ENCODE measurements around the gene UBB.
"Not testable (repeated sequence)": the region's sequence is repeated elsewhere in the genome, so short reads cannot be mapped to it uniquely, and the experiment has no call there.

UBB gene

GRCh38 chr17:16378636-16379282 is 2.1 kb upstream of the UBB start:
- H3K9me3 ChIP-seq (ENCODE audit: control insufficient read depth, insufficient read depth, low read length): no peaks in the 10 kb centered on the region
- H3K4me3 ChIP-seq (ENCODE audit: low read depth, low read length): no peak overlapping the region
- no peaks in the 10 kb centered on the region for H3K4me1 ChIP-seq (ENCODE audit: control insufficient read depth, insufficient read depth, low read length)
- H3K27me3 ChIP-seq (ENCODE audit: control insufficient read depth, insufficient read depth, low read length): no peaks in the 10 kb centered on the region
- H3K9ac ChIP-seq (ENCODE audit: low read depth, low read length): no peak overlapping the region
- H3K36me3 ChIP-seq (ENCODE audit: control insufficient read depth, insufficient read depth, low read length): peaks cover 7% of the 10 kb centered on the region

GRCh38 chr17:16379654-16380053 is 1.2 kb upstream of the UBB start:
- H3K4me1 ChIP-seq (ENCODE audit: control insufficient read depth, insufficient read depth, low read length): no peaks in the 10 kb centered on the region
- H3K36me3 ChIP-seq (ENCODE audit: control insufficient read depth, insufficient read depth, low read length): peaks cover 7% of the 10 kb centered on the region
- no peak overlapping the region for H3K4me3 ChIP-seq (ENCODE audit: low read depth, low read length)
- no peak overlapping the region for H3K9ac ChIP-seq (ENCODE audit: low read depth, low read length)
- no peaks in the 10 kb centered on the region for H3K9me3 ChIP-seq (ENCODE audit: control insufficient read depth, insufficient read depth, low read length)
- H3K27me3 ChIP-seq (ENCODE audit: control insufficient read depth, insufficient read depth, low read length): no peaks in the 10 kb centered on the region

GRCh38 chr17:16381496-16381820 is 567 bp downstream of the UBB start:
- H3K4me1 ChIP-seq (ENCODE audit: control insufficient read depth, insufficient read depth, low read length): no peaks in the 10 kb centered on the region
- no peaks in the 10 kb centered on the region for H3K9me3 ChIP-seq (ENCODE audit: control insufficient read depth, insufficient read depth, low read length)

GRCh38 chr17:16383216-16383615 is 2.3 kb downstream of the UBB start:
- peaks cover 7% of the 10 kb centered on the region for H3K36me3 ChIP-seq (ENCODE audit: control insufficient read depth, insufficient read depth, low read length)
- no peak overlapping the region for H3K4me3 ChIP-seq (ENCODE audit: low read depth, low read length)
- no peaks in the 10 kb centered on the region for H3K4me1 ChIP-seq (ENCODE audit: control insufficient read depth, insufficient read depth, low read length)
- no peaks in the 10 kb centered on the region for H3K9me3 ChIP-seq (ENCODE audit: control insufficient read depth, insufficient read depth, low read length)
- no peak overlapping the region for H3K9ac ChIP-seq (ENCODE audit: low read depth, low read length)
- H3K27me3 ChIP-seq (ENCODE audit: control insufficient read depth, insufficient read depth, low read length): no peaks in the 10 kb centered on the region

More at GRCh38 chr17:16381496-16381820, 567 bp downstream of the UBB start:
- Histone ChIP-seq H3K4me3 (ENCODE audit: low read depth, low read length) (peak overlapping the region; percentile 94), H3K27me3 (ENCODE audit: control insufficient read depth, insufficient read depth, low read length) (no peaks in the 10 kb centered on the region), H3K9ac (ENCODE audit: low read depth, low read length) (peak overlapping the region; percentile 90), H3K36me3 (ENCODE audit: control insufficient read depth, insufficient read depth, low read length) (peaks cover 7% of the 10 kb centered on the region)

- H3K4me1 ChIP-seq (ENCODE audit: control insufficient read depth, insufficient read depth, low read length): no peaks in the 10 kb centered on the region
- H3K9me3 ChIP-seq (ENCODE audit: control insufficient read depth, insufficient read depth, low read length): no peaks in the 10 kb centered on the region
- no peak overlapping the region for H3K9ac ChIP-seq (ENCODE audit: low read depth, low read length)
- H3K27me3 ChIP-seq (ENCODE audit: control insufficient read depth, insufficient read depth, low read length): no peaks in the 10 kb centered on the region
- H3K4me3 ChIP-seq (ENCODE audit: low read depth, low read length): no peak overlapping the region
- peaks cover 7% of the 10 kb centered on the region for H3K36me3 ChIP-seq (ENCODE audit: control insufficient read depth, insufficient read depth, low read length)
Measured at GRCh38 chr17:16383772-16384287, 2.9 kb downstream of the UBB start.

- H3K9me3 ChIP-seq (ENCODE audit: control insufficient read depth, insufficient read depth, low read length): no peaks in the 10 kb centered on the region
- H3K27me3 ChIP-seq (ENCODE audit: control insufficient read depth, insufficient read depth, low read length): no peaks in the 10 kb centered on the region
- no peak overlapping the region for H3K9ac ChIP-seq (ENCODE audit: low read depth, low read length)
- no peaks in the 10 kb centered on the region for H3K4me1 ChIP-seq (ENCODE audit: control insufficient read depth, insufficient read depth, low read length)
- peaks cover 7% of the 10 kb centered on the region for H3K36me3 ChIP-seq (ENCODE audit: control insufficient read depth, insufficient read depth, low read length)
- H3K4me3 ChIP-seq (ENCODE audit: low read depth, low read length): no peak overlapping the region
Measured at GRCh38 chr17:16384557-16384956, 3.7 kb downstream of the UBB start.

GRCh38 chr17:16386126-16386507 is 5.2 kb downstream of the UBB start:
- peak overlapping the region; percentile 61 for H3K4me3 ChIP-seq (ENCODE audit: low read depth, low read length)
- H3K9me3 ChIP-seq (ENCODE audit: control insufficient read depth, insufficient read depth, low read length); H3K27me3 ChIP-seq (ENCODE audit: control insufficient read depth, insufficient read depth, low read length); H3K36me3 ChIP-seq (ENCODE audit: control insufficient read depth, insufficient read depth, low read length); H3K9ac ChIP-seq (ENCODE audit: low read depth, low read length); H3K4me1 ChIP-seq (ENCODE audit: control insufficient read depth, insufficient read depth, low read length): not testable (repeated sequence)

GRCh38 chr17:16391451-16391850 is 10.6 kb downstream of the UBB start:
- Histone ChIP-seq H3K9ac (ENCODE audit: low read depth, low read length) (no peak overlapping the region), H3K4me3 (ENCODE audit: low read depth, low read length) (no peak overlapping the region), H3K36me3 (ENCODE audit: control insufficient read depth, insufficient read depth, low read length) (peaks cover 3% of the 10 kb centered on the region), H3K9me3 (ENCODE audit: control insufficient read depth, insufficient read depth, low read length) (no peaks in the 10 kb centered on the region), H3K4me1 (ENCODE audit: control insufficient read depth, insufficient read depth, low read length) (no peaks in the 10 kb centered on the region), H3K27me3 (ENCODE audit: control insufficient read depth, insufficient read depth, low read length) (no peaks in the 10 kb centered on the region)

GRCh38 chr17:16392491-16392890 is 11.6 kb downstream of the UBB start:
- H3K9ac ChIP-seq (ENCODE audit: low read depth, low read length); H3K36me3 ChIP-seq (ENCODE audit: control insufficient read depth, insufficient read depth, low read length); H3K4me3 ChIP-seq (ENCODE audit: low read depth, low read length); H3K4me1 ChIP-seq (ENCODE audit: control insufficient read depth, insufficient read depth, low read length); H3K27me3 ChIP-seq (ENCODE audit: control insufficient read depth, insufficient read depth, low read length); H3K9me3 ChIP-seq (ENCODE audit: control insufficient read depth, insufficient read depth, low read length): not testable (repeated sequence)

GRCh38 chr17:16395887-16396286 is 15.0 kb downstream of the UBB start:
- H3K4me3 ChIP-seq (ENCODE audit: low read depth, low read length); H3K9ac ChIP-seq (ENCODE audit: low read depth, low read length); H3K36me3 ChIP-seq (ENCODE audit: control insufficient read depth, insufficient read depth, low read length); H3K4me1 ChIP-seq (ENCODE audit: control insufficient read depth, insufficient read depth, low read length); H3K27me3 ChIP-seq (ENCODE audit: control insufficient read depth, insufficient read depth, low read length); H3K9me3 ChIP-seq (ENCODE audit: control insufficient read depth, insufficient read depth, low read length): not testable (repeated sequence)

GRCh38 chr17:16396693-16397092 is 15.8 kb downstream of the UBB start:
- H3K9ac ChIP-seq (ENCODE audit: low read depth, low read length): not testable (repeated sequence)

GRCh38 chr17:16398270-16399267 is 17.7 kb downstream of the UBB start:
- Histone ChIP-seq H3K4me1 (ENCODE audit: control insufficient read depth, insufficient read depth, low read length) (peaks cover 5% of the 10 kb centered on the region), H3K9ac (ENCODE audit: low read depth, low read length) (no peak overlapping the region), H3K4me3 (ENCODE audit: low read depth, low read length) (no peak overlapping the region), H3K9me3 (ENCODE audit: control insufficient read depth, insufficient read depth, low read length) (no peaks in the 10 kb centered on the region), H3K36me3 (ENCODE audit: control insufficient read depth, insufficient read depth, low read length) (no peaks in the 10 kb centered on the region), H3K27me3 (ENCODE audit: control insufficient read depth, insufficient read depth, low read length) (no peaks in the 10 kb centered on the region)

More at GRCh38 chr17:16396693-16397092, 15.8 kb downstream of the UBB start:
- H3K36me3 ChIP-seq (ENCODE audit: control insufficient read depth, insufficient read depth, low read length); H3K27me3 ChIP-seq (ENCODE audit: control insufficient read depth, insufficient read depth, low read length); H3K4me3 ChIP-seq (ENCODE audit: low read depth, low read length); H3K4me1 ChIP-seq (ENCODE audit: control insufficient read depth, insufficient read depth, low read length); H3K9me3 ChIP-seq (ENCODE audit: control insufficient read depth, insufficient read depth, low read length): not testable (repeated sequence)
